Right lobe of liver (tissue), 4 donors: Measurements from ENCODE around the gene FGD5.

Source experiments
- CTCF ChIP-seq, 4 donors: fragments of 200-600 bp in 3 of 4; fragments of 450-650 bp in 1 of 4; IDR thresholded peaks; one replicate each; pipeline versions ENCODE4 v1.5.1 to v1.8.0; 2016 to 2022; ENCODE audit warnings: antibody characterized with exemption in 4 of 4, mild to moderate bottlenecking in 2 of 4
- POLR2A ChIP-seq: fragments of 450-650 bp; IDR thresholded peaks from one replicate; pipeline ENCODE4 v1.6.1; 2017; ENCODE audit warnings: antibody characterized with exemption, mild to moderate bottlenecking
- donor health status: DM: no; HTN: no; CAD: no.
- donor health status: DM: no; HTN: no; CAD: no.
- donor health status: DM: no; HTN: yes; CAD: no.

DNA sequence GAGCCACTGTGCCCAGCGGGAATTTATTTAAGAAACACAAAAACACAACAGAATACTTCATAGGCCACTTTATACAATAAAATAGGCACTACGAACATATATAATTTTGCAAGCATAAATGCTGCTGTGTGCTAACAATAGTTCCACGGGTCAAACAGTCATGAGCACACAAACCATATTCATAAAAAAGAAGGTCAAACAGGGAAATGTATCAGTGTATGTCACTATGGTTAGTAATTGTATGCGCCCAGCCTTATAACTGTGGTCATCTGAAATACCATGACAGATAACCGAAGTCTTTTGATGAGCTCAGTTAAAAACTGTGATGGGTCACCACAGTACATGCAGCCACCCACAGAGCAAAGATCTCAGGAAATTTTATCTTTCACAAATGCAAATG, 90.5 kb downstream of the FGD5 start:
- TF ChIP-seq CTCF (IDR thresholded peaks at IDR 0.05) (no peak), POLR2A (no peak)
